Chondrocyte (in vitro differentiated cells): ENCODE measurements around the gene HOXB1. TPM values are rescaled to one million over a fixed set of nuclear protein-coding genes. Genes with fewer than 3 reads are reported as not detected.

Experiments
- DNase-seq: peaks from one replicate; pipeline ENCODE4 v3.0.0; 2021; ENCODE audit warnings: mixed read lengths, low spot score
- H3K27ac Mint-ChIP-seq: one replicate; pipeline ENCODE4 v1.8.0; 2021; ENCODE audit warnings: mild to moderate bottlenecking, moderate library complexity, mixed read lengths; ENCODE audit not compliant: unreplicated experiment
- H3K27me3 Mint-ChIP-seq: 2 replicates; pipeline ENCODE4 v1.8.0; 2021; ENCODE audit warnings: low read depth, mixed read lengths
- H3K36me3 Mint-ChIP-seq: 2 replicates; pipeline ENCODE4 v1.8.0; 2021; ENCODE audit warnings: low read depth, mixed read lengths
- H3K4me1 Mint-ChIP-seq: 2 replicates; pipeline ENCODE4 v1.8.0; 2021; ENCODE audit warnings: low read depth, mild to moderate bottlenecking, mixed read lengths
- H3K4me3 Mint-ChIP-seq: one replicate; pipeline ENCODE4 v1.8.0; 2021; ENCODE audit warnings: mild to moderate bottlenecking, moderate library complexity, mixed read lengths; ENCODE audit not compliant: unreplicated experiment
- H3K9me3 Mint-ChIP-seq: 2 replicates; pipeline ENCODE4 v1.8.0; 2021; ENCODE audit warnings: low read depth, mixed read lengths
- CTCF ChIP-seq: fragments of 200-600 bp; sonication (generic); IDR thresholded peaks from 2 replicates; pipeline ENCODE4 v1.5.0; 2021; ENCODE audit warnings: antibody characterized with exemption, mild to moderate bottlenecking, moderate library complexity
- long read RNA-seq: library from polyadenylated mRNA; stranded (forward); transcript quantifications from one replicate; pipeline ENCODE4 v2.0.0, GENCODE V29; 2021
- total RNA-seq: library from RNA; stranded (reverse); gene quantifications from 3 replicates; pipeline ENCODE4 v1.2.1, GENCODE V29; 2021

The HOXB1 gene
- not detected in 3 replicates for total RNA-seq
- long read RNA-seq: 0 reads

- no peak within 1 kb of the TSS for H3K27ac Mint-ChIP-seq
- DNase-seq: no peak
- H3K4me3 Mint-ChIP-seq: no peak within 1 kb of the TSS
- peaks cover 65% of the 10 kb centered on the region for H3K27me3 Mint-ChIP-seq
- no peak for TF ChIP-seq CTCF
- no peaks in the 10 kb centered on the region for H3K4me1 Mint-ChIP-seq
- H3K36me3 Mint-ChIP-seq: no peaks in the 10 kb centered on the region
- no peaks in the 10 kb centered on the region for H3K9me3 Mint-ChIP-seq
Observed at GRCh38 chr17:48530887-48531272, at the start of gene HOXB1. Gene HOXB1, minus strand, starts transcription at chr17:48531011. Its CDS starts 107 bp downstream, at chr17:48530904.

- peaks cover 4% of the 10 kb centered on the region for H3K36me3 Mint-ChIP-seq
- H3K4me3 Mint-ChIP-seq: no peak overlapping the region
- peaks cover 80% of the 10 kb centered on the region for H3K27me3 Mint-ChIP-seq
- no peaks in the 10 kb centered on the region for H3K9me3 Mint-ChIP-seq
- H3K27ac Mint-ChIP-seq: no peak overlapping the region
- TF ChIP-seq CTCF: no peak
- H3K4me1 Mint-ChIP-seq: peaks cover 6% of the 10 kb centered on the region
- DNase-seq: no peak
Observed at GRCh38 chr17:48579760-48580554, 49.1 kb upstream of the HOXB1 start.

- TF ChIP-seq CTCF: no peak
- Mint-ChIP-seq H3K9me3 (no peaks in the 10 kb centered on the region), H3K36me3 (peaks cover 4% of the 10 kb centered on the region), H3K27ac (no peak overlapping the region), H3K27me3 (peaks cover 83% of the 10 kb centered on the region), H3K4me1 (peaks cover 5% of the 10 kb centered on the region), H3K4me3 (no peak overlapping the region)
- no peak for DNase-seq
Observed at GRCh38 chr17:48579471-48579759, 48.6 kb upstream of the HOXB1 start.

- Mint-ChIP-seq H3K27me3 (peaks cover 83% of the 10 kb centered on the region), H3K4me1 (peaks cover 5% of the 10 kb centered on the region), H3K36me3 (peaks cover 4% of the 10 kb centered on the region), H3K4me3 (no peak overlapping the region), H3K9me3 (no peaks in the 10 kb centered on the region), H3K27ac (no peak overlapping the region)
- TF ChIP-seq CTCF: no peak
- no peak for DNase-seq
Observed at GRCh38 chr17:48578616-48579470, 48.0 kb upstream of the HOXB1 start.

GRCh38 chr17:48577946-48578615 is 47.3 kb upstream of the HOXB1 start, which contains the start of gene HOXB4:
Gene HOXB4, minus strand, starts transcription at chr17:48578350. Its CDS starts 31 bp downstream, at chr17:48578319.
- H3K27me3 Mint-ChIP-seq: peaks cover 84% of the 10 kb centered on the region
- no peak within 1 kb of the TSS for H3K4me3 Mint-ChIP-seq
- H3K27ac Mint-ChIP-seq: no peak within 1 kb of the TSS
- no peak for TF ChIP-seq CTCF
- peaks cover 4% of the 10 kb centered on the region for H3K36me3 Mint-ChIP-seq
- DNase-seq: no peak
- H3K4me1 Mint-ChIP-seq: peaks cover 5% of the 10 kb centered on the region
- H3K9me3 Mint-ChIP-seq: no peaks in the 10 kb centered on the region
